Cardiac muscle cell (in vitro differentiated cells and primary cell): ENCODE measurements around the gene ZNF177. TPM values are rescaled to one million over a fixed set of nuclear protein-coding genes. Genes with fewer than 3 reads are reported as not detected.
A peak's percentile ranks its signal among the peaks of the same experiment; 100 is the strongest.

Experiments
- DNase-seq, 2 donors: peaks; one replicate each; pipeline versions ENCODE4 v3.0.0 to v3.0.0-alpha.2; 2010 to 2017; ENCODE audit warnings: low read depth in 1 of 2, low spot score in 1 of 2
- H3K27ac ChIP-seq: fragments of 200-600 bp; sonication (generic); 2 replicates; pipeline ENCODE4 v1.5.1; 2016
- H3K27me3 ChIP-seq: fragments of 200-600 bp; sonication (generic); 2 replicates; pipeline ENCODE4 v1.6.0; 2016; ENCODE audit warnings: control low read depth
- H3K36me3 ChIP-seq: fragments of 200-600 bp; sonication (generic); 2 replicates; pipeline ENCODE4 v1.5.1; 2016; ENCODE audit warnings: control low read depth
- H3K4me1 ChIP-seq: fragments of 200-600 bp; sonication (generic); 2 replicates; pipeline ENCODE4 v1.8.1; 2017; ENCODE audit warnings: low read depth, mild to moderate bottlenecking, mixed run types
- H3K4me3 ChIP-seq: fragments of 200-600 bp; sonication (generic); 2 replicates; pipeline ENCODE4 v1.5.1; 2016; ENCODE audit warnings: mild to moderate bottlenecking
- H3K9me3 ChIP-seq: fragments of 200-600 bp; sonication (generic); 2 replicates; pipeline ENCODE4 v1.5.1; 2017; ENCODE audit warnings: low read depth, mild to moderate bottlenecking, control low read depth
- CTCF ChIP-seq: IDR thresholded peaks from 2 replicates; pipeline ENCODE4 v1.5.1; 2012; ENCODE audit warnings: low read depth, mild to moderate bottlenecking, low read length
- polyA plus RNA-seq: library from polyadenylated mRNA; unstranded; fragments of >200 nt; fragmentation: Nextera tagmentation; extraction: Ambion mirVana; gene quantifications from 2 replicates; pipeline ENCODE4 v1.2.1, GENCODE V29; 2016
- total RNA-seq: library from RNA; depleted of rRNA; stranded (reverse); fragments of >200 nt; gene quantifications from 2 replicates; pipeline ENCODE4 v1.2.3, GENCODE V29; 2016

The ZNF177 gene
- total and polyA plus RNA-seq, 2 experiments from 2014 or later, result 3.7 to 3.9 TPM

- TF ChIP-seq CTCF, result peak; percentile 40
- no peaks in the 10 kb centered on the region for H3K36me3 ChIP-seq
- peak within 1 kb of the TSS; percentile 89 for H3K27ac ChIP-seq
- H3K4me3 ChIP-seq, result peak within 1 kb of the TSS; percentile 58
- H3K9me3 ChIP-seq, result no peaks in the 10 kb centered on the region
- no peaks in the 10 kb centered on the region for H3K27me3 ChIP-seq
- peak; percentile 88 to 98 for DNase-seq
- H3K4me1 ChIP-seq, result no peaks in the 10 kb centered on the region
These were observed 38.8 kb upstream of the ZNF177 start, which contains the start of gene ZNF559 for GRCh38 chr19:9323919-9324583. TSS of gene ZNF559 (plus strand) at chr19:9324179. CDS start at chr19:9338550, 14,371 bp downstream.

- H3K4me3 ChIP-seq, result peak overlapping the region; percentile 58
- no peaks in the 10 kb centered on the region for H3K36me3 ChIP-seq
- H3K4me1 ChIP-seq, result no peaks in the 10 kb centered on the region
- DNase-seq, result no peak
- no peaks in the 10 kb centered on the region for H3K27me3 ChIP-seq
- no peaks in the 10 kb centered on the region for H3K9me3 ChIP-seq
- peak overlapping the region; percentile 89 for H3K27ac ChIP-seq
- TF ChIP-seq CTCF, result no peak
These were observed 38.2 kb upstream of the ZNF177 start for GRCh38 chr19:9324584-9324962.

GRCh38 chr19:9329999-9330398 lies 32.8 kb upstream of the ZNF177 start:
- peaks cover 6% of the 10 kb centered on the region for H3K9me3 ChIP-seq
- no peak overlapping the region for H3K4me3 ChIP-seq
- no peaks in the 10 kb centered on the region for H3K27me3 ChIP-seq
- no peak overlapping the region for H3K27ac ChIP-seq
- no peak for DNase-seq
- TF ChIP-seq CTCF, result no peak
- no peaks in the 10 kb centered on the region for H3K36me3 ChIP-seq
- H3K4me1 ChIP-seq, result no peaks in the 10 kb centered on the region

- Histone ChIP-seq H3K27ac (no peak overlapping the region), H3K36me3 (peaks cover 2% of the 10 kb centered on the region), H3K27me3 (no peaks in the 10 kb centered on the region), H3K9me3 (peaks cover 16% of the 10 kb centered on the region), H3K4me3 (no peak overlapping the region), H3K4me1 (no peaks in the 10 kb centered on the region)
- DNase-seq, result no peak
- no peak for TF ChIP-seq CTCF
These were observed 20.1 kb upstream of the ZNF177 start for GRCh38 chr19:9342610-9343304.

- DNase-seq, result no peak
- no peak for TF ChIP-seq CTCF
- Histone ChIP-seq H3K36me3 (peaks cover 2% of the 10 kb centered on the region), H3K4me3 (no peak overlapping the region), H3K27me3 (no peaks in the 10 kb centered on the region), H3K9me3 (peaks cover 13% of the 10 kb centered on the region), H3K4me1 (no peaks in the 10 kb centered on the region), H3K27ac (no peak overlapping the region)
These were observed 17.8 kb upstream of the ZNF177 start for GRCh38 chr19:9345005-9345404.
